SK-N-MC (cell line): ENCODE results near the gene WTAP.
"Not testable (repeated sequence)": the region's sequence is repeated elsewhere in the genome, so short reads cannot be mapped to it uniquely, and the experiment has no call there.

Source experiments
- DNase-seq: peaks from one replicate; pipeline ENCODE4 v3.0.0-alpha.2; 2011; ENCODE audit warnings: low read depth, low spot score
- H3K27ac ChIP-seq: fragments of 200-600 bp; sonication (generic); 2 replicates; pipeline ENCODE4 v1.5.1; 2016; ENCODE audit warnings: mixed run types
- H3K36me3 ChIP-seq: fragments of 200-600 bp; sonication (generic); 2 replicates; pipeline ENCODE4 v1.6.1; 2017; ENCODE audit warnings: antibody characterized with exemption, low read length, mixed read lengths; ENCODE audit not compliant: insufficient read depth
- H3K4me3 ChIP-seq: fragments of 200-600 bp; sonication (generic); 2 replicates; pipeline ENCODE4 v1.5.1; 2016
- H3K9ac ChIP-seq: fragments of 200-600 bp; sonication (generic); 2 replicates; pipeline ENCODE4 v1.8.0; 2017; ENCODE audit warnings: mixed run types, mixed read lengths; ENCODE audit not compliant: insufficient read length
- H3K9me3 ChIP-seq: fragments of 200-600 bp; sonication (generic); 2 replicates; pipeline ENCODE4 v1.6.1; 2017; ENCODE audit warnings: low read depth, mild to moderate bottlenecking, antibody characterized with exemption, low read length, moderate library complexity, mixed read lengths
- EZH2 ChIP-seq: fragments of 200-600 bp; sonication (generic); IDR thresholded peaks from one replicate; pipeline ENCODE4 v1.6.1; 2017; ENCODE audit warnings: antibody characterized with exemption
- FOXP2 ChIP-seq: optimal IDR thresholded peaks from 2 replicates; pipeline ENCODE3; 2011; ENCODE audit warnings: mild to moderate bottlenecking, moderate library complexity; ENCODE audit not compliant: insufficient read depth; ENCODE audit errors: extremely low read length, control extremely low read depth
- POLR2AphosphoS5 ChIP-seq: IDR thresholded peaks from 2 replicates; pipeline ENCODE4 v1.6.1; 2012; ENCODE audit warnings: mild to moderate bottlenecking, low read depth, low read length, borderline replicate concordance

WTAP gene

GRCh38 chr6:159730332-159730676, 3.0 kb downstream of the WTAP start:
- Histone ChIP-seq H3K36me3 (peaks cover 45% of the 10 kb centered on the region), H3K27ac (no peak overlapping the region), H3K4me3 (peak overlapping the region; percentile 93), H3K9ac (no peak overlapping the region), H3K9me3 (no peaks in the 10 kb centered on the region)
- DNase-seq: no peak
- TF ChIP-seq EZH2: no peak
- no peak for TF ChIP-seq POLR2AphosphoS5
- TF ChIP-seq FOXP2: no peak

GRCh38 chr6:159732550-159732949, 5.2 kb downstream of the WTAP start:
- peaks cover 46% of the 10 kb centered on the region for H3K36me3 ChIP-seq
- not testable (repeated sequence) for H3K27ac ChIP-seq

GRCh38 chr6:159733395-159733794, 6.1 kb downstream of the WTAP start:
- H3K4me3 ChIP-seq, H3K9me3 ChIP-seq, DNase-seq, H3K9ac ChIP-seq, H3K27ac ChIP-seq: not testable (repeated sequence)
- peaks cover 53% of the 10 kb centered on the region for H3K36me3 ChIP-seq

More at GRCh38 chr6:159732550-159732949, 5.2 kb downstream of the WTAP start:
- H3K4me3 ChIP-seq, H3K9me3 ChIP-seq, H3K9ac ChIP-seq, DNase-seq: not testable (repeated sequence)

- peaks cover 56% of the 10 kb centered on the region for H3K36me3 ChIP-seq
- H3K9me3 ChIP-seq: no peaks in the 10 kb centered on the region
- no peak overlapping the region for H3K9ac ChIP-seq
- no peak overlapping the region for H3K27ac ChIP-seq
- DNase-seq: no peak
- no peak overlapping the region for H3K4me3 ChIP-seq
- no peak for TF ChIP-seq FOXP2
- no peak for TF ChIP-seq POLR2AphosphoS5
- TF ChIP-seq EZH2: no peak
Measured at GRCh38 chr6:159736908-159737307, 9.6 kb downstream of the WTAP start.

- no peak for TF ChIP-seq EZH2
- no peak for TF ChIP-seq POLR2AphosphoS5
- TF ChIP-seq FOXP2: no peak
- Histone ChIP-seq H3K4me3 (no peak overlapping the region), H3K27ac (no peak overlapping the region), H3K9me3 (no peaks in the 10 kb centered on the region), H3K36me3 (peaks cover 66% of the 10 kb centered on the region), H3K9ac (peak overlapping the region; percentile 2)
- DNase-seq: no peak
Measured at GRCh38 chr6:159739341-159739740, 12.0 kb downstream of the WTAP start.

- Histone ChIP-seq H3K36me3 (peaks cover 95% of the 10 kb centered on the region), H3K9me3 (no peaks in the 10 kb centered on the region), H3K27ac (no peak overlapping the region), H3K4me3 (no peak overlapping the region), H3K9ac (no peak overlapping the region)
- TF ChIP-seq POLR2AphosphoS5: no peak
- no peak for TF ChIP-seq EZH2
- no peak for TF ChIP-seq FOXP2
- no peak for DNase-seq
Measured at GRCh38 chr6:159742165-159742564, 14.9 kb downstream of the WTAP start.

DNA sequence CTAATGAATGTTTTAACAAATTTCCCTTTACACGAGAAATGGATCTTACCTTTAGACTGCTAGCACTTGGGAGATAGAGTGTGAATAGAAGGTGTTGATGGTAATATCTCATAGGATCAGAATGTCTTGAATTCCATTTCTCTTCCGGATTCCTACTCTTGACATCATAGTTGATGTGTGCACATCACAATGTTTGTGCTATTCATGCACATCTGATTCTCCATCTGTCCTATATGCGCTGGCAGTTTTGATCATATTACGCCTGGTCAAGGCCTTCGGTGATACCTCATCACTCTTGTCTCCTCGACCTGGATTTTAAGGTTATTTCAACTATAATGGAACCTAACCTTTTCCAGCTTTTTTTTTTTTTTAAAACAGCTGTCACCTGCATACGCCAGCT, 17.8 kb downstream of the WTAP start:
- peaks cover 98% of the 10 kb centered on the region for H3K36me3 ChIP-seq
- TF ChIP-seq EZH2 (no peak), POLR2AphosphoS5 (no peak), FOXP2 (no peak)
- no peak overlapping the region for H3K27ac ChIP-seq
- H3K4me3 ChIP-seq: no peak overlapping the region
- no peak overlapping the region for H3K9ac ChIP-seq
- H3K9me3 ChIP-seq: no peaks in the 10 kb centered on the region
- no peak for DNase-seq

DNA sequence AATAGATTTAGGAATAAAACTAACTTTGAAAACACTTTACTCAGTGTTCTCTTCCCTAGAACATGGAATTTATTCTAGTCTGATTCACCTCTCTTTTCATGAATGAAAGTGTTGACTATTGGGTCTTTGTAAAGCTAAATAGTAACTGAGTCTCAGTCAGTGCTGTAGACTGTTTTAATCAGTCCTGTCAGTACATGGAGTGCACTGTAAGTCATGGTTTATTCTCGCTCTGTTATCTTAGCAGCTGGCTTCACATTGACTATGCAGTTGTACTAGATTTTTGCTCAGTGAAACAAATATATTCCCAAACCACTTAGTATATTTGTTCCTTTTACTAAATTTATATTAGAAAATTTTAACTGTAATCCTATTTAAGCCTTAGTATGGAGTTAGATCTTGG, 19.5 kb downstream of the WTAP start:
- Histone ChIP-seq H3K9me3 (no peaks in the 10 kb centered on the region), H3K27ac (no peak overlapping the region; the same call in 1 of the 2 replicates), H3K4me3 (no peak overlapping the region), H3K36me3 (peaks cover 98% of the 10 kb centered on the region), H3K9ac (no peak overlapping the region)
- no peak for DNase-seq
- no peak for TF ChIP-seq POLR2AphosphoS5
- no peak for TF ChIP-seq FOXP2
- no peak for TF ChIP-seq EZH2

GRCh38 chr6:159748127-159748526, 20.8 kb downstream of the WTAP start:
- H3K9me3 ChIP-seq, DNase-seq, H3K27ac ChIP-seq, H3K4me3 ChIP-seq, H3K9ac ChIP-seq: not testable (repeated sequence)
- peaks cover 99% of the 10 kb centered on the region for H3K36me3 ChIP-seq

DNA sequence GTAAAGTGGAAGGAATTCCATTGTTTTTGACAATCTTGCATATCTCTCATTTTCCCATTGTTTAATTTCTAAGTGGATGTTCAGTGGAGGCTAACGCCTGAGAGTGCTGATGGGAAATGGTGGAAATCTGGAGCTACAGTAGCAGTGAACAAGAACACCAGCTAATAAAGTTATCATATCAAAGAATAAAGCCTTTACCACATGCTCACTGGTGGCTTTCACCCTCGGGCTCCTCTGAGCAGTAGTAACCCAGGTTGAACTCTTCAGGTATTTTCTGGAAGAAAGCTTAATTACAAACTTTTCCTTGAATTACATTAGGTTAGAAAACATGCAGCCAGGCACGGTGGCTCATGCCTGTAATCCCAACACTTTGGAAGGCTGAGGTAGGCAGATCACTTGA, 24.1 kb downstream of the WTAP start:
- Histone ChIP-seq H3K4me3 (no peak overlapping the region), H3K9me3 (no peaks in the 10 kb centered on the region), H3K27ac (no peak overlapping the region), H3K36me3 (peaks cover 97% of the 10 kb centered on the region), H3K9ac (no peak overlapping the region)
- TF ChIP-seq FOXP2: no peak
- no peak for TF ChIP-seq EZH2
- no peak for TF ChIP-seq POLR2AphosphoS5
- DNase-seq: no peak
